Loucy (cell line): ENCODE measurements around the gene MAPK1.

Experiments used
- CTCF ChIP-seq: fragments of 200-600 bp; sonication (generic); conservative IDR thresholded peaks from 2 replicates; pipeline ENCODE4 v1.5.1; 2014; ENCODE audit warnings: mild to moderate bottlenecking, antibody characterized with exemption, low read length
- EZH2phosphoT487 ChIP-seq: fragments of 200-600 bp; IDR thresholded peaks from 2 replicates; pipeline ENCODE4 v1.6.1; 2018; ENCODE audit warnings: antibody characterized with exemption, mild to moderate bottlenecking, moderate library complexity, borderline replicate concordance

- TF ChIP-seq CTCF (no peak), EZH2phosphoT487 (no peak)
Observed at GRCh38 chr22:21842946-21843345, 24.5 kb downstream of the MAPK1 start.
